ENCODE measurements around the gene SHKBP1. TPM values are rescaled to one million over a fixed set of nuclear protein-coding genes. Genes with fewer than 3 reads are reported as not detected.
"Not testable (repeated sequence)": the region's sequence is repeated elsewhere in the genome, so short reads cannot be mapped to it uniquely, and the experiment has no call there.

SHKBP1 gene
- total RNA-seq, 3 donors from 2014 or later: 80.1 to 86.1 (median 84.8) TPM

DNA sequence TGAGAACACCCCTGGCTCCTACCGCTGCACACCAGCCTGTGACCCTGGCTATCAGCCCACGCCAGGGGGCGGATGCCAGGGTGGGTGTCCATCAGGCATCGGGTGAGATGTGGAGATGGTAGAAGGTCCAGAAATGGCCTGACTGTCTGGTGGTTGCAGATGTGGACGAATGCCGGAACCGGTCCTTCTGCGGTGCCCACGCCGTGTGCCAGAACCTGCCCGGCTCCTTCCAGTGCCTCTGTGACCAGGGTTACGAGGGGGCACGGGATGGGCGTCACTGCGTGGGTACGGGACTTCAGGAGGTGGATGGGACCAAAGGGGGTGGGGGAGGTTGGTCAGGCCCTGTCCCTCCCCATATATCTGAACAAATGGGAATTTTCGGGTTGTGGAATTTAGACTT lies 40.3 kb downstream of the SHKBP1 start:
- H3K4me3 Mint-ChIP-seq: no peak overlapping the region
- no peaks in the 10 kb centered on the region for H3K9me3 Mint-ChIP-seq
- H3K36me3 Mint-ChIP-seq (ENCODE audit: insufficient read depth): peaks cover 32% of the 10 kb centered on the region
- DNase-seq: no peak
- ATAC-seq: no peak
- H3K27me3 Mint-ChIP-seq (ENCODE audit: low read depth): no peaks in the 10 kb centered on the region
- H3K4me1 Mint-ChIP-seq (ENCODE audit: low read depth): peaks cover 39% of the 10 kb centered on the region

GRCh38 chr19:40617961-40618360 lies 41.3 kb downstream of the SHKBP1 start:
- H3K4me3 Mint-ChIP-seq: no peak overlapping the region
- H3K36me3 Mint-ChIP-seq (ENCODE audit: insufficient read depth): peaks cover 33% of the 10 kb centered on the region
- ATAC-seq (no peak), DNase-seq (no peak)
- peaks cover 29% of the 10 kb centered on the region for H3K4me1 Mint-ChIP-seq (ENCODE audit: low read depth)
- H3K27me3 Mint-ChIP-seq (ENCODE audit: low read depth): no peaks in the 10 kb centered on the region
- H3K9me3 Mint-ChIP-seq: no peaks in the 10 kb centered on the region

DNA sequence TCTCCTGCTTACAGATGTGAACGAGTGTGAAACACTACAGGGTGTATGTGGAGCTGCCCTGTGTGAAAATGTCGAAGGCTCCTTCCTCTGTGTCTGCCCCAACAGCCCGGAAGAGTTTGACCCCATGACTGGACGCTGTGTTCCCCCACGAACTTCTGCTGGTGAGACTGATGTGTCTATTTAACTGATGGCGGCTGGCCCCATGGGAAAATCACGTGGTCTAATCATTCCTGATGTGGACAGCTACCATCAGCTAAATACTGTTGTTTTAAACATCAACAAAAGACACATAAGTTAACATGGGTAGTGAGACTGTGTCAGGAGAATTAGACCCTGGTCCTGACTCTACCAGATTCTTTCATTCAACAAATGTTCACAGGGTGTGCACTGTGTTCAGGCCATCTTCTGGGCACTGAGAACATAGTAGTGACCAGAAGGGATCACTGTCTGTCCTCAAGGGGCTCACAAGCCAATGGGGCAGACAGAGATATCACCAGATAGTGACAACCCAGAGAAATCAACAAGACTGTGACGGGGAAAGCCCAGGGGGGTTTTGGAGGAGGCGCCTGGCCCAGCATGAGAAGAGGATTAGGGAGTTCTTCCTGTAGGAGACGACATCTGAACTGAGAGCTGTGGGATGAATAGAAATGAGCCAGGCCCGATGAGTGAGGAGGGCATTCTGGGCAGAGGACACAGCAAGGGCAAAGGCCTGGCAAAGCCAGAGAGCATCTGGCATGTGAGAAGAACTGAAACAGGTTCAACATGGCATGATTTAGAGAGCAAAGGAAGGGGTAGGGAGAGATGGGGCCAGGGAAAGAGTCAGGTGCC lies 42.9 kb downstream of the SHKBP1 start:
- Mint-ChIP-seq H3K4me3 (no peak overlapping the region), H3K27me3 (ENCODE audit: low read depth) (no peaks in the 10 kb centered on the region), H3K36me3 (ENCODE audit: insufficient read depth) (peaks cover 36% of the 10 kb centered on the region), H3K4me1 (ENCODE audit: low read depth) (peaks cover 26% of the 10 kb centered on the region), H3K9me3 (no peaks in the 10 kb centered on the region)
- ATAC-seq (no peak), DNase-seq (no peak)

GRCh38 chr19:40620161-40620485 lies 43.5 kb downstream of the SHKBP1 start:
- Mint-ChIP-seq H3K4me1 (ENCODE audit: low read depth) (peaks cover 21% of the 10 kb centered on the region), H3K4me3 (no peak overlapping the region), H3K36me3 (ENCODE audit: insufficient read depth) (peaks cover 39% of the 10 kb centered on the region)

GRCh38 chr19:40621283-40621682 lies 44.6 kb downstream of the SHKBP1 start:
- no peak overlapping the region for H3K4me3 Mint-ChIP-seq
- DNase-seq: no peak
- H3K36me3 Mint-ChIP-seq (ENCODE audit: insufficient read depth): peaks cover 38% of the 10 kb centered on the region
- no peaks in the 10 kb centered on the region for H3K27me3 Mint-ChIP-seq (ENCODE audit: low read depth)
- ATAC-seq: no peak
- peaks cover 16% of the 10 kb centered on the region for H3K4me1 Mint-ChIP-seq (ENCODE audit: low read depth)
- H3K9me3 Mint-ChIP-seq: no peaks in the 10 kb centered on the region

More at GRCh38 chr19:40620161-40620485, 43.5 kb downstream of the SHKBP1 start:
- ATAC-seq (no peak), DNase-seq (no peak)
- Mint-ChIP-seq H3K9me3 (no peaks in the 10 kb centered on the region), H3K27me3 (ENCODE audit: low read depth) (no peaks in the 10 kb centered on the region)

- no peak for ATAC-seq
- peaks cover 12% of the 10 kb centered on the region for H3K4me1 Mint-ChIP-seq (ENCODE audit: low read depth)
- no peak for DNase-seq
- H3K9me3 Mint-ChIP-seq: no peaks in the 10 kb centered on the region
- peaks cover 35% of the 10 kb centered on the region for H3K36me3 Mint-ChIP-seq (ENCODE audit: insufficient read depth)
- no peak overlapping the region for H3K4me3 Mint-ChIP-seq
- no peaks in the 10 kb centered on the region for H3K27me3 Mint-ChIP-seq (ENCODE audit: low read depth)
These were observed 45.5 kb downstream of the SHKBP1 start for GRCh38 chr19:40621966-40622772.

- H3K9me3 Mint-ChIP-seq: no peaks in the 10 kb centered on the region
- no peaks in the 10 kb centered on the region for H3K27me3 Mint-ChIP-seq (ENCODE audit: low read depth)
- ATAC-seq: no peak
- peaks cover 12% of the 10 kb centered on the region for H3K4me1 Mint-ChIP-seq (ENCODE audit: low read depth)
- H3K4me3 Mint-ChIP-seq: no peak overlapping the region
- no peak for DNase-seq
- H3K36me3 Mint-ChIP-seq (ENCODE audit: insufficient read depth): peaks cover 38% of the 10 kb centered on the region
These were observed 46.1 kb downstream of the SHKBP1 start for GRCh38 chr19:40622773-40623075.

- ATAC-seq (no peak), DNase-seq (no peak)
- peaks cover 35% of the 10 kb centered on the region for H3K36me3 Mint-ChIP-seq (ENCODE audit: insufficient read depth)
These were observed 47.0 kb downstream of the SHKBP1 start for GRCh38 chr19:40623403-40624251.

DNA sequence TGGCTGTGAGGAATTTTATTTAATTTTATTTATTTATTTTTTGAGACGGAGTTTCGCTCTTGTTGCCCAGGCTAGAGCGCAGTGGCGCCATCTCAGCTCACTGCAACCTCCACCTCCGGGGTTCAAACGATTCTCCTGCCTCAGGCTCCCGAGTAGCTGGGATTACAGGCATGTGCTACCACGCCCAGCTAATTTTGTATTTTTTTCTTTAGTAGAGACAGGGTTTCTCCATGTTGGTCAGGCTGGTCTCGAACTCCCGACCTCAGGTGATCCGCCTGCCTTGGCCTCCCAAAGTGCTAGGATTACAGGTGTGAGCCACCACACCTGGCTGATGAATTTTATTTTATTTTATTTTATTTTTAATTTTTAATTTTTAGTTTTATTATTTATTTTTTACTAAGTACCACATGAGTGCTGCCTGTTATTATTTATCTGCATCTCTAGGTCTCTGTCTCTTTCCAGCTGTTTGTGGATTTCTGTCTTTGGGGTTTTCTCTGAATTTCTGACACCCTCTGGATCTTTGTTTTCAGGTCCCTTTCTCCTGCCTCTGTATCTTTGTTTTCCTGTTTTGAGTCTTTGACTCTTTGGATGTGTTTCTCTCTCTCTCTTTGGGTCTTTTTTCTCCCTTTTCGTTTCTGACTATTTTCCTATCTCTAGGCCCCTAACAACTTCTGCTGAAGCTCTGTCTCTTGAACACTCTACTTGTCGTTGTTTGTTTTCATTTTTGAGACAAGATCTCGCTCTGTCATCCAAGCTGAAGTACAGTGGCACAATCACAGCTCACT lies 47.9 kb downstream of the SHKBP1 start:
- not testable (repeated sequence) for ATAC-seq; H3K9me3 Mint-ChIP-seq; H3K4me1 Mint-ChIP-seq (ENCODE audit: low read depth); DNase-seq; H3K27me3 Mint-ChIP-seq (ENCODE audit: low read depth); H3K4me3 Mint-ChIP-seq
- peaks cover 32% of the 10 kb centered on the region for H3K36me3 Mint-ChIP-seq (ENCODE audit: insufficient read depth)

More at GRCh38 chr19:40623403-40624251, 47.0 kb downstream of the SHKBP1 start:
- H3K9me3 Mint-ChIP-seq: no peaks in the 10 kb centered on the region
- no peak overlapping the region for H3K4me3 Mint-ChIP-seq
- peaks cover 11% of the 10 kb centered on the region for H3K4me1 Mint-ChIP-seq (ENCODE audit: low read depth)
- H3K27me3 Mint-ChIP-seq (ENCODE audit: low read depth): no peaks in the 10 kb centered on the region

GRCh38 chr19:40625406-40626120 lies 48.9 kb downstream of the SHKBP1 start:
- ATAC-seq: no peak
- Mint-ChIP-seq H3K27me3 (ENCODE audit: low read depth) (no peaks in the 10 kb centered on the region), H3K9me3 (no peaks in the 10 kb centered on the region), H3K36me3 (ENCODE audit: insufficient read depth) (peaks cover 33% of the 10 kb centered on the region), H3K4me3 (no peak overlapping the region), H3K4me1 (ENCODE audit: low read depth) (peaks cover 8% of the 10 kb centered on the region)
- no peak for DNase-seq

GRCh38 chr19:40626918-40627317 lies 50.2 kb downstream of the SHKBP1 start:
- H3K4me1 Mint-ChIP-seq (ENCODE audit: low read depth): peaks cover 8% of the 10 kb centered on the region
- H3K4me3 Mint-ChIP-seq: no peak overlapping the region
- no peak for DNase-seq
- no peak for ATAC-seq
- H3K9me3 Mint-ChIP-seq: no peaks in the 10 kb centered on the region
- H3K36me3 Mint-ChIP-seq (ENCODE audit: insufficient read depth): peaks cover 26% of the 10 kb centered on the region
- H3K27me3 Mint-ChIP-seq (ENCODE audit: low read depth): no peaks in the 10 kb centered on the region

- DNase-seq (no peak), ATAC-seq (no peak)
- Mint-ChIP-seq H3K36me3 (ENCODE audit: insufficient read depth) (peaks cover 25% of the 10 kb centered on the region), H3K27me3 (ENCODE audit: low read depth) (no peaks in the 10 kb centered on the region), H3K4me1 (ENCODE audit: low read depth) (peaks cover 8% of the 10 kb centered on the region), H3K4me3 (no peak overlapping the region), H3K9me3 (no peaks in the 10 kb centered on the region)
These were observed 51.0 kb downstream of the SHKBP1 start for GRCh38 chr19:40627486-40628279.

DNA sequence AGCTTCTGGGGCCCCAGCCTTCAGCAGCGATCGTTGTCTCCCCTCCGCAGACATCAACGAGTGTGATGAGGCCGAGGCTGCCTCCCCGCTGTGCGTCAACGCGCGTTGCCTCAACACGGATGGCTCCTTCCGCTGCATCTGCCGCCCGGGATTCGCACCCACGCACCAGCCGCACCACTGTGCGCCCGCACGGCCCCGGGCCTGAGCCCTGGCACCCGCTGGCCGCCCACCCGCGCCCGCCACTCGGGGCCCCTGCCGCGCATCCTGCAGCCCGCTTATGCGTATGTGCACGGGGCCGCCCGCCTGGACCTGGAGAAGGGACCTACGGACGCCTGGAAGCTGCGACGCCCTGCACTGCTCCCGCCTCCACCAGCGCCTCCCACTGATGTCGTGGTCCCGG lies 52.7 kb downstream of the SHKBP1 start:
- no peak overlapping the region for H3K4me3 Mint-ChIP-seq
- DNase-seq: no peak
- H3K36me3 Mint-ChIP-seq (ENCODE audit: insufficient read depth): peaks cover 22% of the 10 kb centered on the region
- no peaks in the 10 kb centered on the region for H3K27me3 Mint-ChIP-seq (ENCODE audit: low read depth)
- no peak for ATAC-seq
- no peaks in the 10 kb centered on the region for H3K9me3 Mint-ChIP-seq
- H3K4me1 Mint-ChIP-seq (ENCODE audit: low read depth): peaks cover 9% of the 10 kb centered on the region
